HG03354 (cell line): Measurements from ENCODE around the gene PPP1R14B.

Experiments used
- ATAC-seq: cut with Tn5 transposase; IDR thresholded peaks from one replicate; pipeline ENCODE4 v1.9.1; 2021; ENCODE audit warnings: mild to moderate bottlenecking; ENCODE audit not compliant: unreplicated experiment, poor library complexity, severe bottlenecking

PPP1R14B gene

GRCh38 chr11:64283092-64283491, 36.3 kb upstream of the PPP1R14B start:
- ATAC-seq: no peak

DNA sequence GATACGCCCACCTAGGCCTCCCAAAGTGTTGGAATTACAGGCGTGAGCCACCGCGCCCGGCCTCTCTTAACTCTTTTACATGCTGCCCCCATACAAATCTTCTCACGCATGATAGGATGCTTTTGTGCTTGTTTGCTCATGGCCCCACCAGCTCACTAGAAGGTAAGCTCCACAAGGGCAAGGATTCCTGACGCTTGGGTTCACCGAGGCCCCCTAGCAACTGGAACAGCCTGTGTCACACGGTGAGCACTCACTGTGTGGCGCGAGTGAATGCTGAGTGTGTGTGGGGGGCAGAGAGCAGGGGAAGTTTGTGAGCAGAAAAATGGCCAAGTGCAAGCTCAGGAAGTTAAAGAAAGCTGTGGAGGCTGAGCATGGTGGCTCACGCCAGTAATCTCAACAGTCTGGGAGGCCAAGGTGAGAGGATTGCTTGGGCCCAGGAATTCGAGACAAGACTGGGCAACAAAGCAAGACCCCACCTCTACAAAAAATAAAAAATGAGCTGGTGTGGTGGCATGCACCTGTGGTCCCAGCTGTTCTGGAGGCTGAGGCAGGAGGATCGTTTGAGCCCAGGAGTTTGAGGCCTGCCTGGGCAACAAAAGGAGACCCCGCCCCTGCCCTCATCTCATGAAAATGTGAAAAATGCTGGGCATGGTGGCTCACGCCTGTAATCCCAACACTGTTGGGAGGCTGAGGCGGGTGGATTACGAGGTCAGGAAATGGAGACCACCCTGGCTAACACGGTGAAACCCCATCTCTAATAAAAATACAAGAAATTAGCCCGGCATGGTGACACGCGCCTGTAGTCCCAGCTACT, 35.4 kb upstream of the PPP1R14B start:
- ATAC-seq: no peak

- ATAC-seq: no peak
Observed at GRCh38 chr11:64278576-64279190, 31.9 kb upstream of the PPP1R14B start.

GRCh38 chr11:64276653-64277431, 30.1 kb upstream of the PPP1R14B start:
- ATAC-seq: no peak

- ATAC-seq: no peak
Observed at GRCh38 chr11:64275841-64276240, 29.1 kb upstream of the PPP1R14B start.

GRCh38 chr11:64275031-64275800, 28.5 kb upstream of the PPP1R14B start:
- no peak for ATAC-seq

- ATAC-seq: peak; percentile 72
Observed at GRCh38 chr11:64269540-64270220, 22.9 kb upstream of the PPP1R14B start.

GRCh38 chr11:64268893-64269539, 22.3 kb upstream of the PPP1R14B start:
- ATAC-seq: peak; percentile 16

DNA sequence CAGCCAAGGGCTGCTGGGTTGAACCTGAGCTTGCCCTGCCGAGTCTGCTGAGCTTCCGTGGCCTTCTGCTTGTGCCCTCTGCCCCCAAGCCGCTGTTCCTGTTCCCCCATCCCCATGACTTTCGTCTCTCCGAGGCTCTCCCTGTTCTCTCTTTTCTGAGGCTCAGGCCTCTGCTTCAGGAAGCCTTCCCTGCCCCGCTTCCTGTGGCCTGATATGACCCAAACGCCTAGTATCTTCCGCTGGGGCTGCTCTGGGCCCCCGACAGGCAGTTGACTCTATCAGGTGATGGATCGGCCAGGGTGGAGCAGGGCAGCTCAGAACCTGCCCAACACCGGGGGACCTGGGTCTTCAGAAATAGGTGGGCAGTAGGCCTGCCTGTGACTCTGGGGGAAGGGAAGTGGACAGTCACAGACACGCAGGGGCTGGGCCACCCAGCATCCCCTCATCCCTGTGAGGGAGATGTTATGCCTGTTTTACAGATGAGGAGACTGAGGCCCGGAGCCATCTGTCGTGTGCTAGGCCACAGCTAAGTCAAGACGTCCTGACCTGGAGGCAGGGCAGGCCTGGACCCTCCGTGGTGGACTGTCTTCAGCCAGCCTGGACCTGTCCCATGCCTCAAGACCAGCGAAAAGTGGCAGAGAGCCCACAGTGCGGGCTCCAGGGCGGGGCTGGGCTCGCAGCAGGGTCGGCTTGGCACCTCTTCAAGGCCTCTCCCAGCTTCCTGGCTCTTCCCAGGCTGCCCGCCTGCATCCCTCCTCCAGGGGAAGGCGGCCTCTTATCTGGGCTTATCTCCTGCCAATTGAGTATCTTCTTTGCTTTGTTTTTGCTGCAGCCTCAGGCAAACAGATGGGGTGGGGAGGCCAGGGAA, 21.5 kb upstream of the PPP1R14B start:
- ATAC-seq: no peak

DNA sequence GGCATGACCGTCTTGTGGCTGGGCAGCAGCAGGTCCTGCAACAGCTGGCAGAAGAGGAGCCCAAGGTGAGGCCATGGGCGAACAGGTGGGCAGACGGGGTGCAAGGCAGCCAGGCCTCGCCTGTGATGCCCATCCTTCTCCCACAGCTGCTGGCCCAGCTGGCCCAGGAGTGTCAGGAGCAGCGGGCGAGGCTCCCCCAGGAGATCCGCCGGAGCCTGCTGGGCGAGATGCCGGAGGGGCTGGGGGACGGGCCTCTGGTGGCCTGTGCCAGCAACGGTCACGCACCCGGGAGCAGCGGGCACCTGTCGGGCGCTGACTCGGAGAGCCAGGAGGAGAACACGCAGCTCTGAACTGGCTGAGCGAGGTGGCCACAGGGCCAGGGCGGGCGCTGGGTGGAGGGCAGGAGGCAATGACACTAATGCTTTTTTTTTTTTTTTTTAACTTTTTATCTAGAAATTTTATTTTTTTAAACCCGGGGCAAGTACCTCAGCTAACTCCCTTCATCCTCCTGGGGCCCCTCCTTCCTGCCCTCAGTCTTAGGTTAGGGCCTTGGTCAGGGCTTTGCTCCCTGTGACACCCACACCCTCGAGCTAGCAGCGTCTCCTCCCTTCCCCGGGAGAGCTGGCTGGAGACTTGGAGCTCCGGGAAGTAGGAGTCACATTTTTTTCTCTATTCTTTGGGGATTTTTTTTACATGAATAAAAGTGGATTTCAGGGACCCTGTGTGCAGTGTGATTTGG, 20.6 kb upstream of the PPP1R14B start:
- no peak for ATAC-seq

GRCh38 chr11:64266339-64266738, 19.6 kb upstream of the PPP1R14B start:
- ATAC-seq: no peak

DNA sequence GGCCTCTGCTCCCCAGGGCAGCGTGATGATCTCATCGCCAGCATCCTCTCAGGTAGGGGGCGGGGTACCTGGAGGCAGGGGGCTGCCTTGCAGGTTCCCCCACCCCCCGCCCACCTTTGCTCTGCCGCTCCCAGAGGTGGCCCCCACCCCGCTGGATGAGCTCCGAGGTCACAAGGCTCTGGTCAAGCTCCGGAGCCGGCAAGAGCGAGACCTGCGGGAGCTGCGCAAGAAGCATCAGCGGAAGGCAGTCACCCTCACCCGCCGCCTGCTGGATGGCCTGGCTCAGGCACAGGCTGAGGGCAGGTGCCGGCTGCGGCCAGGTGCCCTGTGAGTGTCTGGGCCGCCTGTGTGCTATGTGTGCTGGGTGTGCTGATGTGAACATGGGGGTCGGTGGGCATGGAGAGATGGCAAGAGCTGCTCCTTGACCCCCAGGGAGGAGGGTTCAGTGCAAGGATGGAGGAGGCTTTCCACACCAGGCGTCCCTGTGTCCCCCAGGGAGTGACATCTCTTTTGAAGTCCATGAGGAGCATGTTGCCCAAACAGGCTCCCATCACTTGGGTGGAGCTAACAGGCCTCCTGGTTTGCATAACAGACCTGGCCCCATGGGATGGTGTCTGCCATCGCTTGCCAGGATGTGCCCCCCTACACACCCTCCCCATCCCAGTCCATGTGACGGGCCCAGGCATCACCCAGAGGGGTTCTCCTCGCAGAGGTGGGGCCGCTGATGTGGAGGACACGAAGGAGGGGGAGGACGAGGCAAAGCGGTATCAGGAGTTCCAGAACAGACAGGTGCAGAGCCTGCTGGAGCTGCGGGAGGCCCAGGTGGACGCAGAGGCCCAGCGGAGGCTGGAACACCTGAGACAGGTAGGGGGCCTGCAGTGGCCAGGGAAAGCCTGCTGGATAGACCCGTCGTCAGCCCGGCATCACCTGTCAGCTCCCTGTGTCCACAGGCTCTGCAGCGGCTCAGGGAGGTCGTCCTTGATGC, 18.7 kb upstream of the PPP1R14B start:
- ATAC-seq: no peak

- no peak for ATAC-seq
Observed at GRCh38 chr11:64264371-64264852, 17.7 kb upstream of the PPP1R14B start.

DNA sequence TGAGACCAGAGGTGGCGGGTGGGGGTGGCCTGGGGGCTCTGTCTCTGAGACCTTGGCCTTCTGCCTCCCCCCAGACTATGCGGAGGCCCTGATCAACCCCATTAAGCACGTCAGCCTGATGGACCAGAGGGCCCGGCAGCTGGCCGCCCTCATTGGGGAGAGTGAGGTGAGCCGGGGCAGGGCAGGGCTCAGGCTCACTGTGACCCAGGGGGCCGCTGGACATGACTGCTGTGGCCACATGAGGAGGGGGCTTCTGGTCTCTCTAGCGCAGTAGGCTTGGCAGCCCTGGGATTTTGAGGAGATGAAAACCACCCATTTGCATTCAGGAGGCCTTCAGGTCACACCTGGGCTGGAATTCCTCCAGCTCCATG, 17.2 kb upstream of the PPP1R14B start:
- no peak for ATAC-seq

- ATAC-seq: no peak
Observed at GRCh38 chr11:64263021-64263946, 16.5 kb upstream of the PPP1R14B start.
